Measurements from ENCODE around the gene IRF7. TPM values are rescaled to one million over a fixed set of nuclear protein-coding genes. Genes with fewer than 3 reads are reported as not detected.

The IRF7 gene
- total RNA-seq, 1 experiment from 2014 or later, result 9.5 TPM

DNA sequence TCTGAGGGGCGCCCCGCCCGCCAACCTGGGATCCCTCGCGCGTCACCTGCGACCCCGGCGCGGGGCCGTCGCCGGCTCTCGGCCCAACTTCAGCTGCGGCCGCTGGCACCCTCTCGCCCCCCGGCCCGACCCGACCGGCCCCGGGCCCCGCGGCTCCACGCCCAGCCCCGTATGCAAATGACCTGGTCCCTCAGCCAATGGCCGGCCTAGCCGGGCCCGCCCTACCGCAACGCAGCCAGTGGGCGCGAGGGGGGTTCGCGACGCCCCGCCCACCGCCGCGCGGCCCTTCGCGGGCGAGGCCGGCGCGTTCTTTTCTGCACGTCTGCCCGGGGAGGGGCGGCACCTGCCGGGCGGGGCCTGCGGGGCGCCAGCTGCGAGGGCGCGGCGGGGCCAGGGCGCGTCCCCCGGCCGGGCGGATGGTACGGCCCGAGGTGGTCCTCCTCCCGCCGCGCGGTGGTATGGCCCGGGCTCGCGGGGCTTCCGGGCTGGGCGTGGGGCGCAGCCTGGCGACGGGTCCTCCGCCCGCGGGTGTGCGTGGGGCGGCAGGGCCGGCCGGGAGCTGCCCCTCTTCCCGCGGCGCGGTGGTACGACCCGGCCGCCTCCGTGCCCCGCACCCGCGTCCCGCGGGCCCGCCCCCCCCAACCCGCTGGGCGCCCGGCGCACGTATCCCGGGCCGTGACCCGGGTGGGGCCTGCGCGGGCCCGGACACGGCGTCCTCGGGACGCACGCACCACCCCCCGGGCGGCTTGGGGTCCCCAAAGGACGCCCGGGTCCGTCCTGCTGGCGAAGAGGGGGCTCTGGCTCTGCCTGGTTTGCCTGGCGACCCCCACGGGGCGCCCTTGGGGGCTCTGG is 47.2 kb downstream of the IRF7 start:
- intact Hi-C loops (cut with micrococcal nuclease), result loop anchor here (10.0 kb wide), 2 partner anchors 46 to 156 kb away; partner anchors contain the start of gene IRF7
- POLR2A ChIA-PET, result interaction anchor here (0.5 to 2.3 kb wide), 15 partner anchors 7 to 359 kb away, joined by 3 to 11 read pairs (median 3); partner anchors contain the start of genes HRAS, LMNTD2, PHRF1 and RNH1
- TF ChIP-seq, protein P1, sequence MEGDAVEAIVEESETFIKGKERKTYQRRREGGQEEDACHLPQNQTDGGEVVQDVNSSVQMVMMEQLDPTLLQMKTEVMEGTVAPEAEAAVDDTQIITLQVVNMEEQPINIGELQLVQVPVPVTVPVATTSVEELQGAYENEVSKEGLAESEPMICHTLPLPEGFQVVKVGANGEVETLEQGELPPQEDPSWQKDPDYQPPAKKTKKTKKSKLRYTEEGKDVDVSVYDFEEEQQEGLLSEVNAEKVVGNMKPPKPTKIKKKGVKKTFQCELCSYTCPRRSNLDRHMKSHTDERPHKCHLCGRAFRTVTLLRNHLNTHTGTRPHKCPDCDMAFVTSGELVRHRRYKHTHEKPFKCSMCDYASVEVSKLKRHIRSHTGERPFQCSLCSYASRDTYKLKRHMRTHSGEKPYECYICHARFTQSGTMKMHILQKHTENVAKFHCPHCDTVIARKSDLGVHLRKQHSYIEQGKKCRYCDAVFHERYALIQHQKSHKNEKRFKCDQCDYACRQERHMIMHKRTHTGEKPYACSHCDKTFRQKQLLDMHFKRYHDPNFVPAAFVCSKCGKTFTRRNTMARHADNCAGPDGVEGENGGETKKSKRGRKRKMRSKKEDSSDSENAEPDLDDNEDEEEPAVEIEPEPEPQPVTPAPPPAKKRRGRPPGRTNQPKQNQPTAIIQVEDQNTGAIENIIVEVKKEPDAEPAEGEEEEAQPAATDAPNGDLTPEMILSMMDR (IDR thresholded peaks at IDR 0.05; ENCODE audit: unreplicated experiment), result no peak
- peaks cover 9% of the 10 kb centered on the region for H3K36me3 Mint-ChIP-seq (ENCODE audit: insufficient read depth, unreplicated experiment)
- DNase-seq (ENCODE audit: unreplicated experiment), result peak; percentile 91
- H3K27me3 Mint-ChIP-seq (ENCODE audit: insufficient read depth, unreplicated experiment), result no peaks in the 10 kb centered on the region
- no peak overlapping the region for H3K27ac Mint-ChIP-seq (ENCODE audit: low read depth, unreplicated experiment)
- no peaks in the 10 kb centered on the region for H3K4me1 Mint-ChIP-seq (ENCODE audit: insufficient read depth, unreplicated experiment)
- BruUV-seq (replicated peaks), result no TSS peak
- H3K9me3 Mint-ChIP-seq (ENCODE audit: unreplicated experiment), result no peaks in the 10 kb centered on the region
- CTCF ChIA-PET, result interaction anchor here (0.6 kb wide), 2 partner anchors 62 to 976 kb away, joined by 3 to 4 read pairs; no protein-coding TSS in a partner anchor
- H3K4me3 Mint-ChIP-seq (ENCODE audit: unreplicated experiment), result peak overlapping the region; percentile 70

DNA sequence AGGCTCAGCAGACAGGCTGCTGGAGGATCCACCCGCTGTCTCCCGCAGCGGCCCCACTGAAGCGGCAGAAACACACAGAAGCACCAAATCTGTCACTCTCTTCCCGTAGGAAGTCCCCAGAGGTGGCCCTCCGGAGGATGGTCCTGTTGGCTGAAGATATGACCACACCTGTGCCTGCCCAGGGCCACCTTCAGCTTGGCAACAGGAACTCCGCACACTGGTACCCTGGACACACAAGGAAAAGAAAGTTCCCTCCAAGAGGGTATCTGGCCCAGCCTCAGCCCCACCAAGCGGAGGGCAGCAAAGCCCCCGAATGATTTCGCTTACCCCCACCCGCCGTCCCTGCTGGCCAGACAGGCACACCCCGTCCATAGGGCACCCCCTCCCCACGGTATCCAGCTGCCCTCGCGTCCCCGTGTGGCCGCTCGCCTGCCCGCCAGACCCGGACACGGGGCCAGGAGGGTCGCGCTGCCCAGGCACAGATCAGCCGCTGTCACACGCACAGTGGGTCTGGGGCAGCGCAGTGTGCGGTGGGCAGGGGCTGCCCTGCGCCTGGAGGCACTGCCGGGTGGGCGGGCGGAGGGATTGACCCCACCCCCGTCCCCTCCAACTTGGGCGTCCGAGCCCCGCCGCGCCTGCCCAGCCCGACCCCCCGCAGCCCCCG is 48.0 kb downstream of the IRF7 start:
- Mint-ChIP-seq H3K4me1 (ENCODE audit: insufficient read depth, unreplicated experiment) (no peaks in the 10 kb centered on the region), H3K36me3 (ENCODE audit: insufficient read depth, unreplicated experiment) (peaks cover 12% of the 10 kb centered on the region), H3K4me3 (ENCODE audit: unreplicated experiment) (peak overlapping the region; percentile 70), H3K27ac (ENCODE audit: low read depth, unreplicated experiment) (no peak overlapping the region), H3K9me3 (ENCODE audit: unreplicated experiment) (no peaks in the 10 kb centered on the region), H3K27me3 (ENCODE audit: insufficient read depth, unreplicated experiment) (no peaks in the 10 kb centered on the region)
- CTCF ChIA-PET, result interaction anchor here (0.6 kb wide), 3 partner anchors 61 to 977 kb away, joined by 3 to 4 read pairs (median 3); no protein-coding TSS in a partner anchor
- POLR2A ChIA-PET, result interaction anchor here (0.7 to 2.3 kb wide), 13 partner anchors 8 to 241 kb away, joined by 3 to 11 read pairs (median 4); partner anchors contain the start of genes HRAS, LMNTD2 and PHRF1
- BruUV-seq (replicated peaks), result no TSS peak
- TF ChIP-seq, protein P1 (IDR thresholded peaks at IDR 0.05; ENCODE audit: unreplicated experiment), result no peak
- intact Hi-C loops (cut with micrococcal nuclease), result loop anchor here (10.0 kb wide), 2 partner anchors 47 to 157 kb away; partner anchors contain the start of gene IRF7
- DNase-seq (ENCODE audit: unreplicated experiment), result no peak

DNA sequence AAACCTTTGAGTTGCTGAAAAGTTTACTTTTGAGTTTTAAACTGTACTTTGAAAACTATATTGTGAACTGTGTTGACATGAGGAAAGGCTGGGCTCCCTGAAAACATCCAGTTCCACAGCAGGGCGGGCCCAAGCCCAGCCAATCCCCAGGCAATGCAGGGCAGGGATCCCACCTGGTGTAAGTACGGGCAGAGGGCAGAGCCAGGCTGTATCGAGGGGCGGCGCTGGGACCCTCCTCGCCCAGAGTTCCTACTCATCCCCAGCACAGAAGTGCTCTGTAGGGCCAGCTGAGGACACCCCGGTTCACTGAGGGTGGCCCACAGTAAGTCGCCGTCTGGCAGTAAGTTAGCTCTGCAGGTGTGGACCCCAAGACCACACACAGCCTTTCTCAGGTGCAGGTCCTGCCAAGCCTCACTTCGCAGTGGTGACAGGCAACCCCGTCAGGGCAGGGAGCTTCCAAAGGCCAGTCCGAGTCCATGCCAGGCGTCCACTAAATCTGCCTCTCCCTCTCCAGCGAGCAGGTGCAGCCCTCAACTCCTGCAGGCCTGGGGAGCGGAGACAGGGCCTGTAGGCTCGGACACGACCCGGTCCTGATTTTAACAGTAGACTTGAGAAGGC is 48.6 kb downstream of the IRF7 start:
- Mint-ChIP-seq H3K27ac (ENCODE audit: low read depth, unreplicated experiment) (no peak overlapping the region), H3K36me3 (ENCODE audit: insufficient read depth, unreplicated experiment) (peaks cover 12% of the 10 kb centered on the region), H3K9me3 (ENCODE audit: unreplicated experiment) (no peaks in the 10 kb centered on the region), H3K4me1 (ENCODE audit: insufficient read depth, unreplicated experiment) (no peaks in the 10 kb centered on the region), H3K27me3 (ENCODE audit: insufficient read depth, unreplicated experiment) (no peaks in the 10 kb centered on the region), H3K4me3 (ENCODE audit: unreplicated experiment) (peak overlapping the region; percentile 70)
- ChIA-PET POLR2A (interaction anchor here (0.6 to 1.9 kb wide), 6 partner anchors 8 to 229 kb away, joined by 4 to 7 read pairs (median 4); partner anchors contain the start of gene PHRF1), CTCF (interaction anchor here (0.6 kb wide), 1 partner anchor 130 kb away, joined by 3 read pairs; no protein-coding TSS in a partner anchor)
- TF ChIP-seq, protein P1 (IDR thresholded peaks at IDR 0.05; ENCODE audit: unreplicated experiment), result no peak
- intact Hi-C loops (cut with micrococcal nuclease), result loop anchor here (10.0 kb wide), 2 partner anchors 48 to 158 kb away; partner anchors contain the start of gene IRF7
- no TSS peak for BruUV-seq (replicated peaks)
- no peak for DNase-seq (ENCODE audit: unreplicated experiment)

All from MCF 10A (cell line).